Dendritic cell treated with granulocyte-macrophage colony-stimulating factor and Interleukin-4, amounts not matched to agents 40 ng/mL and 50 ng/mL, for 4 days (primary cell): ENCODE results near the gene LIN7A.

ENCODE experiments used
- H3K27ac Mint-ChIP-seq: one replicate; pipeline ENCODE4 v1.8.0; 2022; ENCODE audit warnings: mild to moderate bottlenecking, mixed read lengths
- H3K27me3 Mint-ChIP-seq: one replicate; pipeline ENCODE4 v1.8.0; 2022; ENCODE audit warnings: mild to moderate bottlenecking, mixed read lengths
- H3K36me3 Mint-ChIP-seq: one replicate; pipeline ENCODE4 v1.8.0; 2022; ENCODE audit warnings: low read depth, mixed read lengths
- H3K4me1 Mint-ChIP-seq: one replicate; pipeline ENCODE4 v1.8.0; 2022; ENCODE audit warnings: low read depth, mixed read lengths
- H3K4me3 Mint-ChIP-seq: one replicate; pipeline ENCODE4 v1.8.0; 2022; ENCODE audit warnings: mild to moderate bottlenecking, moderate library complexity, mixed read lengths
- H3K9me3 Mint-ChIP-seq: one replicate; pipeline ENCODE4 v1.8.0; 2022; ENCODE audit warnings: mixed read lengths
- intact Hi-C: fragments of 100-400 bp; cut with micrococcal nuclease; formaldehyde crosslinking; loops from one replicate; pipeline ENCODE4 v1.15.0; 2022

Gene LIN7A

GRCh38 chr12:80860928-80861327 is 76.8 kb downstream of the LIN7A start:
- peaks cover 8% of the 10 kb centered on the region for H3K36me3 Mint-ChIP-seq
- intact Hi-C loops: no loop called here
- H3K27me3 Mint-ChIP-seq: no peaks in the 10 kb centered on the region
- peaks cover 23% of the 10 kb centered on the region for H3K4me1 Mint-ChIP-seq
- no peak overlapping the region for H3K4me3 Mint-ChIP-seq
- H3K9me3 Mint-ChIP-seq: no peaks in the 10 kb centered on the region
- no peak overlapping the region for H3K27ac Mint-ChIP-seq

DNA sequence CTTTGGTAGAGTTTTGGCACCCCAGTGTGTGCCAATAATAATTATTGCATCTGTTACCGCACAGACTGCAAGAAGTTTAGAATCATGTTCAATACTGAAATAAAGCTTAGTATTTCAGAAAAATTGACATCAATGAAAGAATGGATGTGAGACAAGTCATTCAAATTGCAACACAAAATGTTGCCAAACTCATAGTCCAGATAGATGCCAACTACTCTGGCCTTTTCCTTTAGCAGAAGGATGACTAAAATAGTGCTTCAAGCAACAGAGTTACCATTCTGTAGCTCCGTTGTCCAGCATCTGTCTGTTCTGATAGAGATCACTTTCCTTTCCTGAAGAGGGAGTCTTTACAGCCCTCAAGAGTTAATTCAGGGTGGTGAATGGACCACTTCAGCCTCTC is 77.5 kb downstream of the LIN7A start:
- intact Hi-C loops: no loop called here
- H3K9me3 Mint-ChIP-seq: no peaks in the 10 kb centered on the region
- H3K36me3 Mint-ChIP-seq: peaks cover 8% of the 10 kb centered on the region
- H3K4me3 Mint-ChIP-seq: no peak overlapping the region
- H3K27me3 Mint-ChIP-seq: no peaks in the 10 kb centered on the region
- peaks cover 23% of the 10 kb centered on the region for H3K4me1 Mint-ChIP-seq
- H3K27ac Mint-ChIP-seq: no peak overlapping the region

GRCh38 chr12:80858356-80858755 is 79.4 kb downstream of the LIN7A start:
- Mint-ChIP-seq H3K4me3 (no peak overlapping the region), H3K9me3 (no peaks in the 10 kb centered on the region), H3K4me1 (peaks cover 22% of the 10 kb centered on the region), H3K36me3 (peaks cover 8% of the 10 kb centered on the region), H3K27me3 (no peaks in the 10 kb centered on the region), H3K27ac (no peak overlapping the region)
- intact Hi-C loops: no loop called here

DNA sequence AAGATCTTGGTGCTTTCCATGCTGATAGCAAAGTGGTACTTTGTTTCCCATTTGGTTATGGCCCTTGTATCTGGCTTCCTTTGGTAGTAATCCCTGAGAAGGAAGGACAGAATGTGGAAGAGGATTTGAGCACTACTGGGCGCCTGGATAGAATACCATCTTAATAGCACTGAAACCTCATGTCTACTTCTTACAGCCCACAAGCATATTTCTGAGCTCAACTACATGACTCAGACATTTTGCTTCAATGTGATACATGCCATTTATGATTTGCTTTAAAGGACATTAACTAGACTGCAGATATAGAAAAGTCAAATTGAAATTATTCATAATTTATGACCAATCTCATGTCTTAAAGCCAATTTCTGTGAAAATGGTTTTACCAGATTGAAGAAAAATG is 80.4 kb downstream of the LIN7A start:
- Mint-ChIP-seq H3K27me3 (no peaks in the 10 kb centered on the region), H3K9me3 (no peaks in the 10 kb centered on the region), H3K27ac (no peak overlapping the region), H3K36me3 (peaks cover 8% of the 10 kb centered on the region), H3K4me1 (peaks cover 12% of the 10 kb centered on the region), H3K4me3 (no peak overlapping the region)
- intact Hi-C loops: no loop called here

DNA sequence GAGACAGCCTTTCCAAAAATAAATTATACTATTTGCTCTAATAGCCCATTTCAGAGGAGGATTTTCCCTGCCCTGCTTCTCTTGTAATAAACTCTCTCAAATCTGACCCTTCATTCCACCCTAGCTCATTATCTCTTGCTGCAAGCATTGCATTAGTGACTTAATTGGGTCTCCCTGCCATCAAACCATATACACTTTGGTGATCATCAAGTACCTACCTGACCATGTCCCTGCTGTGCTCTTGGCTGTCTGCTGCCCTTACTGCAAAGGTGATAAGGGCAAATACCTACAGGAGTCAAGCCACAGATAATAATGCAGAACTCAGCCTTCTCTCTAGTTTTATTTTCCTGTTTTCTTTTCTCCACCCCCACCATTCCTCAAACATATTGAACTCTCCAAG is 88.4 kb downstream of the LIN7A start:
- no peak overlapping the region for H3K4me3 Mint-ChIP-seq
- no peaks in the 10 kb centered on the region for H3K4me1 Mint-ChIP-seq
- H3K27me3 Mint-ChIP-seq: no peaks in the 10 kb centered on the region
- no peak overlapping the region for H3K27ac Mint-ChIP-seq
- H3K9me3 Mint-ChIP-seq: no peaks in the 10 kb centered on the region
- peaks cover 15% of the 10 kb centered on the region for H3K36me3 Mint-ChIP-seq
- intact Hi-C loops: no loop called here

DNA sequence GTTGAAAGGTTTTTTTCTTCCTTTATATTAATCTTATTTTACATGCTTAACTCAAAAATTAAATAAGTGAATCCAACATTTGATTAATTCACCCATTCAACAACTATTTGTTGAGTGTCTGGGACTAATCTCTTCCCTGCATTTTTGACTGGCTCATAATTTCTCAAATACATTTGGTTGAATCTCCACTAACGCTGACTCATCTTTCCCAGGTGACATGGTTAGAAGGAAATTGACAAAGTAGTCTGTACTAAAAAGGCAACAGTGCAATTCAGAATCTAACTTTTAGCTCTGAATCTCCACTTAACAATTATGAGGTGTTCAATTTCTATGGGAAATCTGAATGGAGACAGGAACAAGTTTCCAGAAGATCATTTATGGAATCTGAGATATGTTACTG is 88.9 kb downstream of the LIN7A start:
- no peak overlapping the region for H3K27ac Mint-ChIP-seq
- intact Hi-C loops: no loop called here

GRCh38 chr12:80847575-80847974 is 90.2 kb downstream of the LIN7A start:
- Mint-ChIP-seq H3K27me3 (no peaks in the 10 kb centered on the region), H3K4me1 (no peaks in the 10 kb centered on the region), H3K27ac (no peak overlapping the region), H3K4me3 (no peak overlapping the region), H3K36me3 (peaks cover 15% of the 10 kb centered on the region), H3K9me3 (no peaks in the 10 kb centered on the region)
- intact Hi-C loops: no loop called here

More for the DNA sequence above, 88.9 kb downstream of the LIN7A start:
- Mint-ChIP-seq H3K27me3 (no peaks in the 10 kb centered on the region), H3K9me3 (no peaks in the 10 kb centered on the region), H3K4me3 (no peak overlapping the region), H3K36me3 (peaks cover 15% of the 10 kb centered on the region), H3K4me1 (no peaks in the 10 kb centered on the region)

GRCh38 chr12:80846952-80847351 is 90.8 kb downstream of the LIN7A start:
- Mint-ChIP-seq H3K4me3 (no peak overlapping the region), H3K36me3 (peaks cover 15% of the 10 kb centered on the region), H3K27me3 (no peaks in the 10 kb centered on the region), H3K27ac (no peak overlapping the region), H3K4me1 (no peaks in the 10 kb centered on the region), H3K9me3 (no peaks in the 10 kb centered on the region)
- intact Hi-C loops: no loop called here

- Mint-ChIP-seq H3K27ac (no peak overlapping the region), H3K4me3 (no peak overlapping the region), H3K9me3 (no peaks in the 10 kb centered on the region), H3K27me3 (no peaks in the 10 kb centered on the region), H3K4me1 (no peaks in the 10 kb centered on the region), H3K36me3 (peaks cover 15% of the 10 kb centered on the region)
- intact Hi-C loops: no loop called here
Measured at GRCh38 chr12:80845639-80846038, 92.1 kb downstream of the LIN7A start.

DNA sequence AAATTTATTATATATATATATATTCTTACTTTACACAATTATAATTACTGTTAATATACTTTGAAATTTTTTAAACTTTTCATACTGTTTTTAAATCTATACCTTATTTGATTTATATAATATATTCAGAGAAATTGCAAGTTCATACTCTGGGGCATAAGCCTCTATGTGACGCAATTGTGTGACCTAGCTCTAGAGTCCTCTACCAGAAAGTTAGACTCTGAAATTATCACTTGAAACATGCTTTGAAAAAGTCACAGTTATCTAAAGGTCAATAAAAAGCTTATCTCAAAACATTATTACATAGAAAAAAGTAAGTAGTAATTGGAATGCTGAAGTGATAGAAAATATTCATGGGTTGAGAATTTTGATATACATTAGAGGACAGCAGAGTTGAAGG is 93.8 kb downstream of the LIN7A start:
- no peaks in the 10 kb centered on the region for H3K9me3 Mint-ChIP-seq
- H3K27me3 Mint-ChIP-seq: no peaks in the 10 kb centered on the region
- no peak overlapping the region for H3K4me3 Mint-ChIP-seq
- H3K36me3 Mint-ChIP-seq: peaks cover 15% of the 10 kb centered on the region
- H3K27ac Mint-ChIP-seq: no peak overlapping the region
- no peaks in the 10 kb centered on the region for H3K4me1 Mint-ChIP-seq
- intact Hi-C loops: no loop called here

GRCh38 chr12:80838708-80839107 is 99.0 kb downstream of the LIN7A start:
- no peaks in the 10 kb centered on the region for H3K9me3 Mint-ChIP-seq
- H3K4me1 Mint-ChIP-seq: peaks cover 10% of the 10 kb centered on the region
- no peaks in the 10 kb centered on the region for H3K27me3 Mint-ChIP-seq
- intact Hi-C loops: loop anchor here (5.0 kb wide), 1 partner anchor 109 kb away; no protein-coding TSS in a partner anchor
- no peak overlapping the region for H3K27ac Mint-ChIP-seq
- H3K4me3 Mint-ChIP-seq: no peak overlapping the region
- H3K36me3 Mint-ChIP-seq: no peaks in the 10 kb centered on the region

DNA sequence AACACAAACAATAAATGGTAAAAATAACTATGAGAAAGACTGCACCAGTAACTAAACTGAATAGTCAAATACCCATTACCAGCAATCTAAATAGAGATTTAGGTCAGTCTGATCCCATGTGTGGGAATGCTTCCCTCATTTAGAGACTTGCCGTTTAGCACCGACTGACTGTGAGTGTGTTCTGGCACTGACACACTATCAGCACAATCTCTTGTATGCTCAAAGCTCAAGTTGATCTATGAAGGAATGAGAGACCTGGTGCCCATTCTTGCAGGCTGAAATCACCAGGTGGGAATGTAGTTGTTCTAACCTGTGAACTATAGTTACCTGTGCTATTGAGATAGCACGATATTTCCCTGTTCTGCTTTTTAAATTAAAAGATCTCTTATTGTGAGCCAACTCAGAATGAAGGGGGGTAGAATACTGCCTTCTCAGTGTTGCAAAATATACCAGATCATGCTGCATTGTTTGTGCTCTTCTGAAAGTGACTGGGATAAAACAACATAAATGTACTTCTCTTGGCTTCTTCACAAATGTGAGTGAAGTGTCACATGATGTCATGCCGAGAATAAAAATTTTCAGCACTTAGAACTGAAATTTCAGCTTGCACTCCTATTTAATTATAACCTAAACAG is 99.6 kb downstream of the LIN7A start:
- H3K9me3 Mint-ChIP-seq: no peaks in the 10 kb centered on the region
- no peak overlapping the region for H3K4me3 Mint-ChIP-seq
- intact Hi-C loops: loop anchor here (5.0 kb wide), 1 partner anchor 109 kb away; no protein-coding TSS in a partner anchor
- H3K27me3 Mint-ChIP-seq: no peaks in the 10 kb centered on the region
- H3K27ac Mint-ChIP-seq: no peak overlapping the region
- peaks cover 10% of the 10 kb centered on the region for H3K4me1 Mint-ChIP-seq
- H3K36me3 Mint-ChIP-seq: peaks cover 3% of the 10 kb centered on the region

GRCh38 chr12:80837342-80837978 is 100.3 kb downstream of the LIN7A start:
- intact Hi-C loops: loop anchor here (5.0 kb wide), 1 partner anchor 110 kb away; no protein-coding TSS in a partner anchor
- H3K4me1 Mint-ChIP-seq: peaks cover 10% of the 10 kb centered on the region
- no peaks in the 10 kb centered on the region for H3K27me3 Mint-ChIP-seq
- H3K27ac Mint-ChIP-seq: no peak overlapping the region
- peaks cover 5% of the 10 kb centered on the region for H3K36me3 Mint-ChIP-seq
- no peaks in the 10 kb centered on the region for H3K9me3 Mint-ChIP-seq
- H3K4me3 Mint-ChIP-seq: no peak overlapping the region

- Mint-ChIP-seq H3K4me3 (no peak overlapping the region), H3K36me3 (peaks cover 5% of the 10 kb centered on the region), H3K9me3 (no peaks in the 10 kb centered on the region), H3K27me3 (no peaks in the 10 kb centered on the region), H3K27ac (no peak overlapping the region), H3K4me1 (peaks cover 10% of the 10 kb centered on the region)
- intact Hi-C loops: loop anchor here (5.0 kb wide), 1 partner anchor 113 kb away; no protein-coding TSS in a partner anchor
Measured at GRCh38 chr12:80834724-80835123, 103.0 kb downstream of the LIN7A start.
